Activated CD8-positive, alpha-beta T cell treated with anti-CD3 and anti-CD28 coated beads for 36 hours (primary cell): ENCODE data around the gene VAV2. TPM values are rescaled to one million over a fixed set of nuclear protein-coding genes. Genes with fewer than 3 reads are reported as not detected.
A peak's percentile ranks its signal among the peaks of the same experiment; 100 is the strongest.

ENCODE experiments used
- ATAC-seq: fragments of 200-7000 bp; cut with Tn5 transposase; one replicate; pipeline ENCODE4 v1.10.0; 2021; ENCODE audit warnings: mild to moderate bottlenecking, moderate library complexity
- CTCF ChIA-PET: fragments of 350-600 bp; sonication (Branson Sonifier 250); formaldehyde crosslinking; loops from one replicate; lab custom pipeline; 2021; ENCODE audit warnings: antibody characterized with exemption; lab: Charles Lee
- POLR2A ChIA-PET: fragments of 350-600 bp; sonication (Branson Sonifier 250); formaldehyde crosslinking; loops from one replicate; lab custom pipeline; 2021; ENCODE audit warnings: antibody characterized with exemption; lab: Charles Lee
- DNase-seq: peaks from one replicate; pipeline ENCODE4 v3.0.0-alpha.2; 2020
- H3K27ac Mint-ChIP-seq: one replicate; pipeline ENCODE4 v1.8.0; 2021; ENCODE audit warnings: mild to moderate bottlenecking, mixed read lengths
- H3K27me3 Mint-ChIP-seq: one replicate; pipeline ENCODE4 v1.8.0; 2021; ENCODE audit warnings: mixed read lengths
- H3K36me3 Mint-ChIP-seq: one replicate; pipeline ENCODE4 v1.8.0; 2021; ENCODE audit warnings: low read depth, mixed read lengths
- H3K4me1 Mint-ChIP-seq: one replicate; pipeline ENCODE4 v1.8.0; 2021; ENCODE audit warnings: low read depth, mixed read lengths
- H3K4me3 Mint-ChIP-seq: one replicate; pipeline ENCODE4 v1.8.0; 2021; ENCODE audit warnings: mild to moderate bottlenecking, moderate library complexity, mixed read lengths
- H3K9me3 Mint-ChIP-seq: one replicate; pipeline ENCODE4 v1.8.0; 2021; ENCODE audit warnings: mixed read lengths
- CTCF ChIP-seq: fragments of 200-600 bp; IDR thresholded peaks from one replicate; pipeline ENCODE4 v1.8.0; 2022; ENCODE audit warnings: antibody characterized with exemption, mild to moderate bottlenecking
- intact Hi-C: fragments of 100-400 bp; cut with micrococcal nuclease; formaldehyde crosslinking; loops from one replicate; pipeline ENCODE4 v1.10.0; 2022
- total RNA-seq, 2 experiments: library from RNA; stranded (reverse); gene quantifications; one replicate each; pipeline ENCODE4 v1.2.3, GENCODE V29; 2021

VAV2 gene
- total RNA-seq, 2 experiments from 2014 or later, result 5.1 to 5.4 TPM

- intact Hi-C loops, result loop anchor here (2.0 kb wide), 1 partner anchor 201 kb away; no protein-coding TSS in a partner anchor
- no peak overlapping the region for H3K27ac Mint-ChIP-seq
- H3K4me1 Mint-ChIP-seq, result peaks cover 2% of the 10 kb centered on the region
- H3K4me3 Mint-ChIP-seq, result peak overlapping the region; percentile 60
- TF ChIP-seq CTCF, result no peak
- ATAC-seq, result no peak
- no peak for DNase-seq
- H3K9me3 Mint-ChIP-seq, result no peaks in the 10 kb centered on the region
- H3K27me3 Mint-ChIP-seq, result peaks cover 3% of the 10 kb centered on the region
- CTCF ChIA-PET, result interaction anchor here (0.6 to 5.0 kb wide), 29 partner anchors 12 to 393 kb away, joined by 3 to 122 read pairs (median 5); partner anchors contain the start of genes BRD3OS and SARDH
- no peaks in the 10 kb centered on the region for H3K36me3 Mint-ChIP-seq
- POLR2A ChIA-PET, result interaction anchor here (1.2 to 1.3 kb wide), 2 partner anchors 8 to 201 kb away, joined by 5 read pairs; no protein-coding TSS in a partner anchor
Measured at GRCh38 chr9:133993635-133994253, 1.6 kb upstream of the VAV2 start.

- peak; percentile 83 for ATAC-seq
- peaks cover 2% of the 10 kb centered on the region for H3K4me1 Mint-ChIP-seq
- peaks cover 3% of the 10 kb centered on the region for H3K27me3 Mint-ChIP-seq
- DNase-seq, result peak; percentile 80
- H3K9me3 Mint-ChIP-seq, result no peaks in the 10 kb centered on the region
- no peaks in the 10 kb centered on the region for H3K36me3 Mint-ChIP-seq
- ChIA-PET POLR2A (interaction anchor here (1.2 to 1.3 kb wide), 2 partner anchors 9 to 200 kb away, joined by 5 read pairs; no protein-coding TSS in a partner anchor), CTCF (interaction anchor here (0.6 to 5.0 kb wide), 20 partner anchors 12 to 392 kb away, joined by 3 to 122 read pairs (median 6); partner anchors contain the start of genes BRD3OS and SARDH)
- TF ChIP-seq CTCF, result peak; percentile 30
- H3K4me3 Mint-ChIP-seq, result peak overlapping the region; percentile 60
- intact Hi-C loops, result no loop called here
- H3K27ac Mint-ChIP-seq, result no peak overlapping the region
Measured at GRCh38 chr9:133992780-133993634, 883 bp upstream of the VAV2 start.

DNA sequence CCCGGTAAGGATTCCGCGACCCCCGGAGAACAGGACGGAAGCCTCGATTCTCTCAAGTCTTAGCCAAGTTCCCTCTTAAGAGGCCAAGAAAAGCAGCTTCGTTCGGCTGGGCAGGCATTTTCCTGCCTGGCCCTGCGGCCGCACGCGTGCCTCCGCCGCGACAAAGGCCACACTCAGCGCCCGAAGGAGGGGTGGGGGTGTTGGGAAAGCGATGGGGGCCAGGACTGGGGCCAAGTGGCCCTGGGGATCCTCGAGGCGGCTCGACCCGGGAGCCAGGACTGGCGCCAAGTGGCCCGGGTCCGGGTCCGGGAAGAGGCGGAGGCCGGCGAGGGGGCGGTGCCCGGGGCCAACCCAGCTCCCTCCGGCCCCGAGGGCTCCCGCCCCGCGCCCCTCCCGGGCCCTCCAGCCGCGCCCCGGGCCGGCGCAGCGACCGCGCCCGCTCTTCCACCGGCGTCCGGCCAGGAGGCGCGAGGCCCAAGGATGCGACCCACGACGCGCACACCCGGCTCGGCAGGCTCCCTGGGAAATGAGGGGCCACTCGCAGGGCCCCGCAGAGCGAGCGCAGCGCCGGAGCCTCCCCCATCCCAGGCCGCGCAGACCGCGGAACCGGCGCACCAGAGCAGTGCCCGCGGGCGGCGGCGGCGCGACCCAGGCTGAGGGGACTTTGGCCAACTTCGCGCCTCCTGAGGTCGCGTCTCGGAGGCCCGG is 756 bp downstream of the VAV2 start:
- TF ChIP-seq CTCF, result no peak
- Mint-ChIP-seq H3K27ac (no peak overlapping the region), H3K4me1 (peaks cover 2% of the 10 kb centered on the region), H3K9me3 (no peaks in the 10 kb centered on the region), H3K27me3 (peaks cover 3% of the 10 kb centered on the region), H3K4me3 (peak overlapping the region; percentile 54), H3K36me3 (no peaks in the 10 kb centered on the region)
- intact Hi-C loops, result no loop called here
- ATAC-seq (no peak), DNase-seq (no peak)
- CTCF ChIA-PET, result interaction anchor here (1.0 kb wide), 1 partner anchor 209 kb away, joined by 3 read pairs; no protein-coding TSS in a partner anchor
- POLR2A ChIA-PET, result interaction anchor here (0.6 to 0.8 kb wide), 2 partner anchors 9 to 210 kb away, joined by 3 read pairs; no protein-coding TSS in a partner anchor

GRCh38 chr9:133990366-133991213 is 1.5 kb downstream of the VAV2 start:
- ChIA-PET CTCF (interaction anchor here (1.0 kb wide), 1 partner anchor 208 kb away, joined by 3 read pairs; no protein-coding TSS in a partner anchor), POLR2A (interaction anchor here (0.6 to 0.8 kb wide), 2 partner anchors 10 to 209 kb away, joined by 3 read pairs; no protein-coding TSS in a partner anchor)
- peaks cover 2% of the 10 kb centered on the region for H3K4me1 Mint-ChIP-seq
- no peaks in the 10 kb centered on the region for H3K9me3 Mint-ChIP-seq
- peak overlapping the region; percentile 54 for H3K4me3 Mint-ChIP-seq
- no peaks in the 10 kb centered on the region for H3K36me3 Mint-ChIP-seq
- DNase-seq (no peak), ATAC-seq (no peak)
- H3K27ac Mint-ChIP-seq, result no peak overlapping the region
- no peak for TF ChIP-seq CTCF
- intact Hi-C loops, result no loop called here
- H3K27me3 Mint-ChIP-seq, result peaks cover 3% of the 10 kb centered on the region
